OCI-LY1 (cell line): ENCODE data around the gene PRG2.

Experiments used
- H2AFZ ChIP-seq: fragments of 200-600 bp; sonication (generic), shearing (Covaris generic); 2 replicates; pipeline ENCODE4 v1.6.0; 2014; ENCODE audit warnings: antibody characterized with exemption, mild to moderate bottlenecking, low read length
- H3F3A ChIP-seq: fragments of 200-600 bp; sonication (generic), shearing (Covaris generic); 2 replicates; pipeline ENCODE4 v1.6.0; 2014; ENCODE audit warnings: mild to moderate bottlenecking, antibody characterized with exemption, low read length, moderate library complexity; ENCODE audit not compliant: insufficient read depth
- H3K27ac ChIP-seq: fragments of 200-600 bp; sonication (generic); 2 replicates; pipeline ENCODE4 v1.5.1; 2014; ENCODE audit warnings: low read length, mixed run types, mild to moderate bottlenecking, low read depth; ENCODE audit not compliant: poor library complexity, severe bottlenecking
- H3K27me3 ChIP-seq: fragments of 200-600 bp; sonication (generic); 2 replicates; pipeline ENCODE4 v1.6.0; 2014; ENCODE audit warnings: antibody characterized with exemption, mild to moderate bottlenecking, low read length, moderate library complexity; ENCODE audit not compliant: insufficient read depth
- H3K36me3 ChIP-seq: fragments of 200-600 bp; sonication (generic); 2 replicates; pipeline ENCODE4 v1.6.1; 2014; ENCODE audit warnings: mild to moderate bottlenecking, antibody characterized with exemption, low read length, moderate library complexity, mixed read lengths; ENCODE audit not compliant: insufficient read depth
- H3K4me1 ChIP-seq: fragments of 200-600 bp; sonication (generic); 2 replicates; pipeline ENCODE4 v1.5.1; 2014; ENCODE audit warnings: mild to moderate bottlenecking, low read length, moderate library complexity; ENCODE audit not compliant: insufficient read depth, severe bottlenecking
- H3K4me2 ChIP-seq: fragments of 200-600 bp; sonication (generic), shearing (Covaris generic); 2 replicates; pipeline ENCODE4 v1.6.1; 2014; ENCODE audit warnings: low read length
- H3K4me3 ChIP-seq: fragments of 200-600 bp; sonication (generic); 2 replicates; pipeline ENCODE4 v1.5.1; 2014; ENCODE audit warnings: low read length, low read depth, mild to moderate bottlenecking, mixed read lengths; ENCODE audit not compliant: poor library complexity, severe bottlenecking
- H3K79me2 ChIP-seq: fragments of 200-600 bp; shearing (Covaris generic); 2 replicates; pipeline ENCODE4 v1.6.1; 2016; ENCODE audit warnings: mixed run types, low read length, mixed read lengths; ENCODE audit not compliant: insufficient read depth
- H3K9ac ChIP-seq: fragments of 200-600 bp; sonication (generic), shearing (Covaris generic); 2 replicates; pipeline ENCODE4 v1.6.1; 2014; ENCODE audit warnings: mild to moderate bottlenecking, low read length, mixed read lengths
- H3K9me2 ChIP-seq: fragments of 200-600 bp; sonication (generic), shearing (Covaris generic); 2 replicates; pipeline ENCODE4 v1.6.1; 2014; ENCODE audit warnings: low read depth, mild to moderate bottlenecking, low read length, mixed read lengths
- H3K9me3 ChIP-seq: fragments of 200-600 bp; shearing (Covaris generic); 2 replicates; pipeline ENCODE4 v1.6.1; 2014; ENCODE audit warnings: low read length, mixed read lengths
- H4K20me1 ChIP-seq: fragments of 200-600 bp; sonication (generic), shearing (Covaris generic); 2 replicates; pipeline ENCODE4 v1.6.0; 2016; ENCODE audit warnings: mild to moderate bottlenecking, low read length; ENCODE audit not compliant: insufficient read depth
- CTCF ChIP-seq: fragments of 200-600 bp; sonication (generic), shearing (Covaris generic); IDR thresholded peaks from 2 replicates; pipeline ENCODE4 v1.5.1; 2017; ENCODE audit warnings: mild to moderate bottlenecking, antibody characterized with exemption, low read length, moderate library complexity, mixed read lengths
- EZH2 ChIP-seq: fragments of 200-600 bp; sonication (generic), shearing (Covaris generic); IDR thresholded peaks from 2 replicates; pipeline ENCODE4 v1.8.0; 2017; ENCODE audit warnings: borderline replicate concordance, mixed run types, mild to moderate bottlenecking, antibody characterized with exemption, low read length, moderate library complexity, mixed read lengths

PRG2 gene

GRCh38 chr11:57426439-57426928, 36.0 kb upstream of the PRG2 start:
- Histone ChIP-seq H2AFZ (no peak overlapping the region), H3K4me3 (peak overlapping the region; percentile 87), H3K79me2 (peaks cover 13% of the 10 kb centered on the region), H3K9me2 (no peaks in the 10 kb centered on the region), H4K20me1 (no peaks in the 10 kb centered on the region), H3K27ac (peak overlapping the region; percentile 73), H3K9me3 (no peaks in the 10 kb centered on the region), H3K4me1 (peaks cover 37% of the 10 kb centered on the region), H3K27me3 (no peaks in the 10 kb centered on the region), H3K9ac (peak overlapping the region; percentile 94), H3K36me3 (peaks cover 47% of the 10 kb centered on the region), H3F3A (no peaks in the 10 kb centered on the region), H3K4me2 (peak overlapping the region; percentile 79)
- TF ChIP-seq CTCF (no peak), EZH2 (no peak)

- H3K4me3 ChIP-seq = peak overlapping the region; percentile 87
- H3K79me2 ChIP-seq = peaks cover 13% of the 10 kb centered on the region
These were observed 35.4 kb upstream of the PRG2 start for GRCh38 chr11:57425565-57426438.

More at GRCh38 chr11:57425565-57426438, 35.4 kb upstream of the PRG2 start:
- H3K36me3 ChIP-seq = peaks cover 54% of the 10 kb centered on the region
- H3K4me2 ChIP-seq = peak overlapping the region; percentile 79
- peak overlapping the region; percentile 73 for H3K27ac ChIP-seq
- no peaks in the 10 kb centered on the region for H3K27me3 ChIP-seq
- no peaks in the 10 kb centered on the region for H4K20me1 ChIP-seq
- H3F3A ChIP-seq = no peaks in the 10 kb centered on the region
- H3K9ac ChIP-seq = peak overlapping the region; percentile 94
- H3K4me1 ChIP-seq = peaks cover 37% of the 10 kb centered on the region
- TF ChIP-seq CTCF (no peak), EZH2 (no peak)
- no peaks in the 10 kb centered on the region for H3K9me2 ChIP-seq
- no peaks in the 10 kb centered on the region for H3K9me3 ChIP-seq
- no peak overlapping the region for H2AFZ ChIP-seq
